ENCODE data around the gene BTN1A1. TPM values are rescaled to one million over a fixed set of nuclear protein-coding genes. Genes with fewer than 3 reads are reported as not detected.
A peak's percentile ranks its signal among the peaks of the same experiment; 100 is the strongest.

BTN1A1 gene
- total and polyA plus RNA-seq, 9 of the 15 experiments (the other 6 are each of a cell fraction or from before 2014, with no cell fraction given) = 0.01 to 0.15 (median 0.06) TPM; not detected in 4

GRCh38 chr6:26520237-26520849 lies 20.2 kb downstream of the BTN1A1 start (continued):
- TF ChIP-seq RERE (CRISPR knock-in tag; IDR thresholded peaks at IDR 0.05; ENCODE audit: borderline replicate concordance) = no peak
- no peak; the same call in 1 of the 2 replicates for TF ChIP-seq ELF1 (tag; IDR thresholded peaks at IDR 0.05)
- TF ChIP-seq CTCF (IDR thresholded peaks at IDR 0.05 in 2 of 3, conservative IDR thresholded peaks at IDR 0.05 in 1 of 3; ENCODE audit: insufficient read depth in 2 of 3, low read depth in 1 of 3, low read length in 3 of 3) = no peak
- TF ChIP-seq POLR2B (IDR thresholded peaks at IDR 0.05; ENCODE audit: low read depth, partially characterized antibody) = peak; percentile 25
- TF ChIP-seq SLC30A9 (CRISPR knock-in tag; IDR thresholded peaks at IDR 0.05) = no peak
- TF ChIP-seq PHB2 (IDR thresholded peaks at IDR 0.05; ENCODE audit: low read depth) = peak; percentile 7; the same call in 1 of the 2 replicates
- TF ChIP-seq ZBTB33 (CRISPR knock-in tag; IDR thresholded peaks at IDR 0.05) = peak; percentile 85
- TF ChIP-seq PCBP2 (IDR thresholded peaks at IDR 0.05; ENCODE audit: low read depth, low read length, poor library complexity, severe bottlenecking) = no peak
- TF ChIP-seq PHF8 (IDR thresholded peaks at IDR 0.05; ENCODE audit: borderline replicate concordance, low read length) = peak; percentile 54; the same call in 1 of the 2 replicates
- peak; percentile 81 for TF ChIP-seq LCOR (CRISPR knock-in tag; IDR thresholded peaks at IDR 0.05)
- TF ChIP-seq MEF2A (IDR thresholded peaks at IDR 0.05; ENCODE audit: control insufficient read depth, low read depth, low read length) = no peak
- TF ChIP-seq ZNF23 (CRISPR knock-in tag; IDR thresholded peaks at IDR 0.05) = peak; percentile 63; the same call in 1 of the 2 replicates
- peak; percentile 52; the same call in 1 of the 2 replicates for TF ChIP-seq TOE1 (IDR thresholded peaks at IDR 0.05; ENCODE audit: borderline replicate concordance)
- TF ChIP-seq TOE1 (CRISPR knock-in tag; IDR thresholded peaks at IDR 0.05; ENCODE audit: borderline replicate concordance, low read depth) = no peak
- TF ChIP-seq ZNF561 (CRISPR knock-in tag; conservative IDR thresholded peaks at IDR 0.05) = 0 out of 2 replicates have a peak, but pooled peaks have one; percentile 30
- peak; percentile 97 for TF ChIP-seq ZNF175 (CRISPR knock-in tag; IDR thresholded peaks at IDR 0.05; ENCODE audit: low read depth)
- TF ChIP-seq SMARCA5 (IDR thresholded peaks at IDR 0.05) = no peak
- TF ChIP-seq, protein P1, sequence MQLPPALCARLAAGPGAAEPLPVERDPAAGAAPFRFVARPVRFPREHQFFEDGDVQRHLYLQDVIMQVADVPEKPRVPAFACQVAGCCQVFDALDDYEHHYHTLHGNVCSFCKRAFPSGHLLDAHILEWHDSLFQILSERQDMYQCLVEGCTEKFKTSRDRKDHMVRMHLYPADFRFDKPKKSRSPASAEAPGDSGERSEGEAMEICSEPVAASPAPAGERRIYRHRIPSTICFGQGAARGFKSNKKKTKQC (CRISPR knock-in tag; IDR thresholded peaks at IDR 0.05) = peak; percentile 90
